ENCODE results near the gene GSTCD.

Gene GSTCD

DNA sequence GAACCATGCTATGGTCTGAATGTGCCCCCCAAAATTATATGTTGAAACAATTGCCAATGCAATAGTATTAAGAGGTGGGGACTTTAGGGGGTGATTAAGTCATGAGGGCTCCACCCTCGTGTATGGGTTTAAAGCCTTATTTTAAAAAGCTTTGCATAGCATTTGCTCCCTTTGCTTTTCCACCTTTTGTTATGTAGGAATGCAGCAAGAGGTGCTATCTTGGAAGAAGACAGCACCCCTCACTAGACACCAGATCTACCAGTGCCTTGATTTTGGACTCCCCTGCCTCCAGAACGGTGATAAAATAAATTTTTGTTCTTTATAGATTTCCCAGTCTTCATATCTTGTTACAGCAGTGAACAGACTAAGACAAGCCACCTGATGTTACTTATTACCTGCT is 163.4 kb downstream of the GSTCD start:
- Mint-ChIP-seq H3K27ac (no peak overlapping the region), H3K9me3 (no peaks in the 10 kb centered on the region), H3K4me1 (no peaks in the 10 kb centered on the region), H3K27me3 (peaks cover 4% of the 10 kb centered on the region), H3K36me3 (no peaks in the 10 kb centered on the region), H3K4me3 (no peak overlapping the region)

DNA sequence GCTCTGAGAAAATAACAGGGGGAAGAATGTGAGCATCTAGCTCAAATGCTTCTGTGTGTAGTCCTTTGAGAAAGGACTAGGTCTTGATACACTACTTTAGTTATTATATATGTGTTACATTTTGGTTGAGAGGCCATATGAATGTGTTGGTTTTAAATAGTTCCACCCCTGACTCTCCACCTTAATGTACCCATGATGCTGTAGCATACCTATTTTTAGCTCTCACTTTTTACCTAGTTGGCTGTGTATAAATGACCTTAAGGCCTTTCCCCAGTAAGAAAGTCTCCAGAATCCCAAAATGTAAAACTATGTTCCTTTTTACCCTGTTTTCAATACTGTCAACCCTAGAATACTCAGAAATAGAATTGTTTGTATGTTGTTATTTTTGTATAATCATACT is 166.6 kb downstream of the GSTCD start:
- H3K4me1 Mint-ChIP-seq: no peaks in the 10 kb centered on the region
- H3K9me3 Mint-ChIP-seq: no peaks in the 10 kb centered on the region
- no peak overlapping the region for H3K27ac Mint-ChIP-seq
- no peaks in the 10 kb centered on the region for H3K36me3 Mint-ChIP-seq
- H3K27me3 Mint-ChIP-seq: peaks cover 9% of the 10 kb centered on the region
- no peak overlapping the region for H3K4me3 Mint-ChIP-seq

DNA sequence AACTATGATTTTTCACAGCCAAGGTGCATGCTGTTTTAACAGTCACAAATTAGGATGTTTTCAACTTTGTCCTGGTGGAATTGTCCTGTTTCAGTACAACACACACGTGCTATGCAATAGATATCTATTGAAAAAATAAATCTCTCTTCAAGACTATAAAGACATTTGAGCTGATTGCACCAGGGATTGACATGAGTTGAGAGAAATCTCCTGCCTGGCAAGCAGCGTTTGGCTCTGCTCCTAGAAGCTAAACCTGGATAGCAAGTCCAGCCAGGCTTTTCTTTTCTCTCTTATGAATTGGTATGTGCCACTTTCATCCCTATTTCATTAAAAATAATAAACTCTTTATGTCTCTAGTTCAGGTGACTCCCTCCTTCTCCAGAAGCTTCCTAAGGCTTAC is 170.1 kb downstream of the GSTCD start:
- no peaks in the 10 kb centered on the region for H3K9me3 Mint-ChIP-seq

DNA sequence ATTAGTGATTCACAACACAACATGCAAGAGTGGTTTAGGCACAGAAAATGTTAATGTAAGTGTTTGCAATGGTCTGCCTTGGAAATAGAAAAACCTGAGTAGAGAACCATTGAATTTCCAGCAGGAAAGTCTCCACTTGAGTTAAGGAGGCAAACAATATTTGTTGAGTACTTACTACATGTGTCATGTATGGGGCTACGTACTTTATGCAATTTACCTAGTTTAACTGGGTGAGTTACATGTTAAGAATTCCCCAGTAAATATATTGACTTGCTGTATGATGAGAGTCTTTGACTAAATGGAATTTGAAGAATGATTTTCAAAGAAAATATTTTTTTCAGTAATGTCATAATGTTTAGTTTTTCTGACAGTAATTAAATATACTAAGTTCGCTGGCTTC is 178.9 kb downstream of the GSTCD start:
- H3K27ac Mint-ChIP-seq: no peak overlapping the region
- H3K36me3 Mint-ChIP-seq: no peaks in the 10 kb centered on the region
- no peak overlapping the region for H3K4me3 Mint-ChIP-seq
- no peaks in the 10 kb centered on the region for H3K4me1 Mint-ChIP-seq
- H3K27me3 Mint-ChIP-seq: peaks cover 17% of the 10 kb centered on the region
- peaks cover 9% of the 10 kb centered on the region for H3K9me3 Mint-ChIP-seq

More for the DNA sequence above, 170.1 kb downstream of the GSTCD start:
- Mint-ChIP-seq H3K4me3 (no peak overlapping the region), H3K27ac (no peak overlapping the region), H3K27me3 (peaks cover 12% of the 10 kb centered on the region), H3K4me1 (no peaks in the 10 kb centered on the region), H3K36me3 (no peaks in the 10 kb centered on the region)

DNA sequence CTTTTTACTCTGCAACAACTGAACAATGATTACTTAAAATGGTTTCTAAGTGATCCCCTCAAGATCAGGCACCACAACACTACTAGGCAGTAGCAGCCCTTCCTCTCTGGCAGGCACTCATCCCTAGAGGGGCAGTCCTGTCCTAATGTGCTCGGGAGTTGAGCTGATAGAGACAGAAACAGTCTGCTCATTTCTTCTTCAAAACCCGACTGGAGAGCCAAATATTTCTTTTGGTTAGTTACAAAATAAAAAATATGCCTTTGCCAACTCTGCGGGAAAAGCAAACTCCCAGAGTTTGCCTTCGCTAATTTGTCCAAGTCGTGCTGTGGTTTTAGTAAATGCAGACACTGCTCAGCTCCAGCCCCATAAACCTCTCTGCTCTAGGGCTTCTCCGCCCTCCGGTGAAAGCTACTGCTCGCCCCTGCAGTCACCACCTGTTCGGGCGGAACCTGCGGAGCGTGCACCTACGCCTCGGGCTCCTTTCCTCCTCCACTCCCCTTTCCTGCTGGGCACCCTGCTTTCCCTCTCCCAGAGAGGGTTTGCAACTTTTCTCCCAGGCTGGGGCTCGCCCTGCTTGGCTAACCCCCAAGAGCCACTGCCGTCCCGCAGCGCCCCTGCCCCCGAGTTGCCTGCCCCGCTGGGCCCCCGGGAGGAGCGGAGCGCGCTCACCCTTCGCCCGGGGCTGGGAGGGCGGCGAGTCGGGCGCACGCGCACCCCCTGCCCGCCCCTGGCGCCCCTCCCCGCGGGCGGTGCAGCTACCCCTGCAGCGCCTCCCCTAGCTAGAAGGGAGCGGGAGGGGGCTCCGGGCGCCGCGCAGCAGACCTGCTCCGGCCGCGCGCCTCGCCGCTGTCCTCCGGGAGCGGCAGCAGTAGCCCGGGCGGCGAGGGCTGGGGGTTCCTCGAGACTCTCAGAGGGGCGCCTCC is 186.3 kb downstream of the GSTCD start, which contains the start of gene NPNT:
Gene NPNT (plus strand): TSS at position 812 of the 923 bp plus-strand sequence. CDS start 182 bp downstream, outside the sequence.
- peaks cover 4% of the 10 kb centered on the region for H3K4me1 Mint-ChIP-seq

DNA sequence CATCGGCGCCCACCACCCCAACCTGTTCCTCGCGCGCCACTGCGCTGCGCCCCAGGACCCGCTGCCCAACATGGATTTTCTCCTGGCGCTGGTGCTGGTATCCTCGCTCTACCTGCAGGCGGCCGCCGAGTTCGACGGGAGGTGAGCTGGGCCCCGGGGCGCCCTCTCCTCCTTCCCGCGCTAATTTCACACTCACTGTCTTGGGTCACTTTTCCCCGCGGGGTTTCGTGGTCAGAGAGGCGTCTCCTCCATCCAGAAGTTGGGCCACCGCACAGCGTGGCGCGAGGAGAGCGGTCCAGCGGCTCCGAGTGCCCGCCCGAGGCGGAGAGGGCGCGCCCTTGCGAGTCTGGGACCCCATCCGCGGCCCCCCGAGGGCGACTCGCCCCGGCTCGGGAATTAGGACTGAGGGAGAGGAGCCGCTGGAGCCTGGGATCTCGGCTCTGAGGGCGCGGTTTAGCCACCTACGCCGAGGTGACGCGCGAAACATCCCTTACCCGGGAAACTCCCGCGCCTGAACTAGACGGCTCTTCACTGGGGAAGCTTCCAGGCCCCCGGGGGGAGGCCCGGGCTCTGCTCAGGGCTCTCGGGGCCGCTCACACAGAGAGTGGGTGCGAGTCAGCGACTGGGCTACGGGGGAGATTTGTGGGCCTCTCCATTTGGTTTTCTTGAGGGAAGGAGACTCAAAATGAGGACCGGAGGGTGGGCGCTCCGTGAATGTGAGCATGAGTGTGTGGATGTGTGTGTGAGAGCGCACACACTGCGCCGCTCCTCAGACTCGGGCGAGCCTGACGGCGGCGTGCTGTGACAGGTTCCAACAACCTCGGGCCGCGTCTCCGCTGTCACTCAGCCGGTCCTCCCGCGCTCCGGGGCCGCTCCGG is 187.2 kb downstream of the GSTCD start:
- peaks cover 53% of the 10 kb centered on the region for H3K27me3 Mint-ChIP-seq
- no peak overlapping the region for H3K27ac Mint-ChIP-seq
- no peaks in the 10 kb centered on the region for H3K9me3 Mint-ChIP-seq

More for the DNA sequence above, 186.3 kb downstream of the GSTCD start, which contains the start of gene NPNT:
- H3K9me3 Mint-ChIP-seq: peaks cover 5% of the 10 kb centered on the region
- no peak within 1 kb of the TSS for H3K4me3 Mint-ChIP-seq
- H3K36me3 Mint-ChIP-seq: no peaks in the 10 kb centered on the region
- peaks cover 56% of the 10 kb centered on the region for H3K27me3 Mint-ChIP-seq
- no peak within 1 kb of the TSS for H3K27ac Mint-ChIP-seq

DNA sequence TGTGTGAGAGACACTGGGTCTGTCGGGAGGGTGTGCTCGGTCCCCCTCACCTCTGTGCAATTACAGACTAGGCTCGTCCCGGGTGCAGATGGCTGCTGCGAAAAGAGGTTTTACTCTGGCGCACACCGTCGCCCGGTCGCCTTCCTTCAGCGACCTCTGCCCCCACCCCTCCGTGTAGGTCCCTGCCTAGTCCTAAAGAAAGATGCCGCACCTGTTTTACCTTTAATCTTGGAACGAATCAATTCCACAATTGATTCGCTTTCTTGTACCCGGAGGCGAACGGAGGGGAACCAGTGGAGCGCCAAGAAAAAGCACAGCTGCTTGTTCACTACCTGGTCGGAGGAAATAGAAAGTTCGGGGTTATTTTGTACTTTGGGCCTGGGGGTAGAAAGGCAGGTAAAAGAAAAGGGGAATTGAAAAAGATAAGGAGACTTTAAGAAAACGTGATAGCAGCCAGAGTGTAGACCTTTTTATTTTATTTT is 187.9 kb downstream of the GSTCD start:
- H3K36me3 Mint-ChIP-seq: no peaks in the 10 kb centered on the region
- H3K4me1 Mint-ChIP-seq: peaks cover 4% of the 10 kb centered on the region
- H3K27me3 Mint-ChIP-seq: peaks cover 51% of the 10 kb centered on the region
- no peaks in the 10 kb centered on the region for H3K9me3 Mint-ChIP-seq
- H3K4me3 Mint-ChIP-seq: no peak overlapping the region
- H3K27ac Mint-ChIP-seq: no peak overlapping the region

More for the DNA sequence above, 187.2 kb downstream of the GSTCD start:
- H3K4me1 Mint-ChIP-seq: peaks cover 4% of the 10 kb centered on the region
- H3K36me3 Mint-ChIP-seq: no peaks in the 10 kb centered on the region
- no peak overlapping the region for H3K4me3 Mint-ChIP-seq
